ENCODE results near the gene B4GALT5.
"Not testable (repeated sequence)": the region's sequence is repeated elsewhere in the genome, so short reads cannot be mapped to it uniquely, and the experiment has no call there.

The B4GALT5 gene

GRCh38 chr20:49707118-49707517 is 6.6 kb downstream of the B4GALT5 start:
- no peaks in the 10 kb centered on the region for H3K9me3 Mint-ChIP-seq
- peaks cover 15% of the 10 kb centered on the region for H3K36me3 Mint-ChIP-seq (ENCODE audit: low read depth)
- H3K4me1 Mint-ChIP-seq = peaks cover 62% of the 10 kb centered on the region
- H3K4me3 Mint-ChIP-seq = no peak overlapping the region
- TF ChIP-seq CTCF (IDR thresholded peaks at IDR 0.05) = no peak
- peak overlapping the region; percentile 84 for H3K27ac Mint-ChIP-seq
- DNase-seq = no peak
- no peaks in the 10 kb centered on the region for H3K27me3 Mint-ChIP-seq (ENCODE audit: low read depth, poor library complexity)

- peak; percentile 18 for DNase-seq
- Mint-ChIP-seq H3K9me3 (no peaks in the 10 kb centered on the region), H3K27ac (peak overlapping the region; percentile 84), H3K4me3 (peak overlapping the region; percentile 37), H3K4me1 (peaks cover 61% of the 10 kb centered on the region), H3K27me3 (ENCODE audit: low read depth, poor library complexity) (no peaks in the 10 kb centered on the region), H3K36me3 (ENCODE audit: low read depth) (peaks cover 15% of the 10 kb centered on the region)
- no peak for TF ChIP-seq CTCF (IDR thresholded peaks at IDR 0.05)
Measured at GRCh38 chr20:49706630-49707091, 7.0 kb downstream of the B4GALT5 start.

- H3K4me1 Mint-ChIP-seq = peaks cover 53% of the 10 kb centered on the region
Measured at GRCh38 chr20:49705893-49706292, 7.8 kb downstream of the B4GALT5 start.

GRCh38 chr20:49705358-49705757 is 8.3 kb downstream of the B4GALT5 start:
- no peak for TF ChIP-seq CTCF (IDR thresholded peaks at IDR 0.05)
- Mint-ChIP-seq H3K4me1 (peaks cover 51% of the 10 kb centered on the region), H3K27ac (peak overlapping the region; percentile 78), H3K9me3 (no peaks in the 10 kb centered on the region), H3K4me3 (no peak overlapping the region), H3K27me3 (ENCODE audit: low read depth, poor library complexity) (no peaks in the 10 kb centered on the region), H3K36me3 (ENCODE audit: low read depth) (peaks cover 9% of the 10 kb centered on the region)
- no peak for DNase-seq

More at GRCh38 chr20:49705893-49706292, 7.8 kb downstream of the B4GALT5 start:
- H3K27ac Mint-ChIP-seq; H3K27me3 Mint-ChIP-seq (ENCODE audit: low read depth, poor library complexity); H3K4me3 Mint-ChIP-seq; DNase-seq; H3K9me3 Mint-ChIP-seq: not testable (repeated sequence)
- peaks cover 12% of the 10 kb centered on the region for H3K36me3 Mint-ChIP-seq (ENCODE audit: low read depth)

- H3K4me3 Mint-ChIP-seq = no peak overlapping the region
- no peak for DNase-seq
- H3K27ac Mint-ChIP-seq = peak overlapping the region; percentile 78
- no peaks in the 10 kb centered on the region for H3K9me3 Mint-ChIP-seq
- peaks cover 53% of the 10 kb centered on the region for H3K4me1 Mint-ChIP-seq
- H3K27me3 Mint-ChIP-seq (ENCODE audit: low read depth, poor library complexity) = no peaks in the 10 kb centered on the region
- peaks cover 9% of the 10 kb centered on the region for H3K36me3 Mint-ChIP-seq (ENCODE audit: low read depth)
- TF ChIP-seq CTCF (IDR thresholded peaks at IDR 0.05) = no peak
Measured at GRCh38 chr20:49704932-49705336, 8.7 kb downstream of the B4GALT5 start.

- H3K4me1 Mint-ChIP-seq = peaks cover 54% of the 10 kb centered on the region
- H3K4me3 Mint-ChIP-seq = no peak overlapping the region
- H3K27me3 Mint-ChIP-seq (ENCODE audit: low read depth, poor library complexity) = no peaks in the 10 kb centered on the region
Measured at GRCh38 chr20:49701916-49702315, 11.8 kb downstream of the B4GALT5 start.

More at GRCh38 chr20:49701916-49702315, 11.8 kb downstream of the B4GALT5 start:
- Mint-ChIP-seq H3K27ac (peak overlapping the region; percentile 87), H3K9me3 (no peaks in the 10 kb centered on the region), H3K36me3 (ENCODE audit: low read depth) (peaks cover 9% of the 10 kb centered on the region)
- no peak for DNase-seq
- no peak for TF ChIP-seq CTCF (IDR thresholded peaks at IDR 0.05)
